ENCODE measurements around the gene RUNX3. TPM values are rescaled to one million over a fixed set of nuclear protein-coding genes. Genes with fewer than 3 reads are reported as not detected.

Gene RUNX3
- total and polyA plus RNA-seq, 4 donors = 1.7 to 9.0 (median 4.5) TPM

DNA sequence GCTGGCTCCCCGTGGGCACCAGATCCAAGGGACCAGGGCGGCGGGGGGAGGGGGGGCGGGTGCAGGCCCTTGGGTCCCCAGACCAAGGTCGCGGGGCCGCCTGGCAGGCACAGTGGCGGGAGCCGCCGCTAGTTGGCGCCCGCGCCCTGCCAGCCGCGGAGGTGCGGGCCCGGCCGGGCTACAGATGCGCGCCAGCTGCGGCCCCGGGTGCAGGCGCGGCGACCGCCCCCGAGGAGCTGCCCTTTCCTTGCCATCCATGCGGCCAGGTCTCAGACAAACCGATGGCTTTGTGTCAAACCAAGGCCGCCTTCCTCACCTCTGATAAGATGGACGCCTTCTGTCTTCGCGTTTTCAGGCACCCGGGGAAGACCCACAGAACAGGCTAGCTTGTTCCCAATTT is 2.2 kb upstream of the RUNX3 start:
- peaks cover 0 to 71% (median 61%) of the 10 kb centered on the region in 3 donors for H3K27me3 ChIP-seq (ENCODE audit: control insufficient read depth in 3 of 3, insufficient read depth in 3 of 3, low read length in 2 of 3)
- peak in 2 of 3 donors; percentile 57 to 69 for DNase-seq
- H3K9me3 ChIP-seq (ENCODE audit: control insufficient read depth in 4 of 4, insufficient read depth in 3 of 4, low read length in 3 of 4) = peaks cover 0 to 4% (median 0%) of the 10 kb centered on the region in 4 donors
- H3K4me1 ChIP-seq (ENCODE audit: control insufficient read depth in 5 of 5, insufficient read depth in 5 of 5, low read length in 5 of 5) = peaks cover 0 to 21% (median 2%) of the 10 kb centered on the region in 5 donors
- TF ChIP-seq, protein P1, sequence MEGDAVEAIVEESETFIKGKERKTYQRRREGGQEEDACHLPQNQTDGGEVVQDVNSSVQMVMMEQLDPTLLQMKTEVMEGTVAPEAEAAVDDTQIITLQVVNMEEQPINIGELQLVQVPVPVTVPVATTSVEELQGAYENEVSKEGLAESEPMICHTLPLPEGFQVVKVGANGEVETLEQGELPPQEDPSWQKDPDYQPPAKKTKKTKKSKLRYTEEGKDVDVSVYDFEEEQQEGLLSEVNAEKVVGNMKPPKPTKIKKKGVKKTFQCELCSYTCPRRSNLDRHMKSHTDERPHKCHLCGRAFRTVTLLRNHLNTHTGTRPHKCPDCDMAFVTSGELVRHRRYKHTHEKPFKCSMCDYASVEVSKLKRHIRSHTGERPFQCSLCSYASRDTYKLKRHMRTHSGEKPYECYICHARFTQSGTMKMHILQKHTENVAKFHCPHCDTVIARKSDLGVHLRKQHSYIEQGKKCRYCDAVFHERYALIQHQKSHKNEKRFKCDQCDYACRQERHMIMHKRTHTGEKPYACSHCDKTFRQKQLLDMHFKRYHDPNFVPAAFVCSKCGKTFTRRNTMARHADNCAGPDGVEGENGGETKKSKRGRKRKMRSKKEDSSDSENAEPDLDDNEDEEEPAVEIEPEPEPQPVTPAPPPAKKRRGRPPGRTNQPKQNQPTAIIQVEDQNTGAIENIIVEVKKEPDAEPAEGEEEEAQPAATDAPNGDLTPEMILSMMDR (IDR thresholded peaks at IDR 0.05; ENCODE audit: control extremely low read depth, extremely low read depth) = peak; percentile 48
- peak; percentile 54 for ATAC-seq (ENCODE audit: insufficient read depth, low FRiP score)
- no peaks in the 10 kb centered on the region for H3K36me3 ChIP-seq (ENCODE audit: control insufficient read depth in 4 of 4, insufficient read depth in 4 of 4, low read length in 4 of 4)
- WGBS, 2 donors = 4 to 5% methylated on average over 31 to 34 of the region's 34 CpGs
- H3K9ac ChIP-seq (ENCODE audit: insufficient read depth in 1 of 2, low read length in 2 of 2) = no peak overlapping the region
- no peak overlapping the region for H3K4me3 ChIP-seq
- no peak overlapping the region for H3K27ac ChIP-seq (ENCODE audit: low read depth in 1 of 2, low read length in 1 of 2)

DNA sequence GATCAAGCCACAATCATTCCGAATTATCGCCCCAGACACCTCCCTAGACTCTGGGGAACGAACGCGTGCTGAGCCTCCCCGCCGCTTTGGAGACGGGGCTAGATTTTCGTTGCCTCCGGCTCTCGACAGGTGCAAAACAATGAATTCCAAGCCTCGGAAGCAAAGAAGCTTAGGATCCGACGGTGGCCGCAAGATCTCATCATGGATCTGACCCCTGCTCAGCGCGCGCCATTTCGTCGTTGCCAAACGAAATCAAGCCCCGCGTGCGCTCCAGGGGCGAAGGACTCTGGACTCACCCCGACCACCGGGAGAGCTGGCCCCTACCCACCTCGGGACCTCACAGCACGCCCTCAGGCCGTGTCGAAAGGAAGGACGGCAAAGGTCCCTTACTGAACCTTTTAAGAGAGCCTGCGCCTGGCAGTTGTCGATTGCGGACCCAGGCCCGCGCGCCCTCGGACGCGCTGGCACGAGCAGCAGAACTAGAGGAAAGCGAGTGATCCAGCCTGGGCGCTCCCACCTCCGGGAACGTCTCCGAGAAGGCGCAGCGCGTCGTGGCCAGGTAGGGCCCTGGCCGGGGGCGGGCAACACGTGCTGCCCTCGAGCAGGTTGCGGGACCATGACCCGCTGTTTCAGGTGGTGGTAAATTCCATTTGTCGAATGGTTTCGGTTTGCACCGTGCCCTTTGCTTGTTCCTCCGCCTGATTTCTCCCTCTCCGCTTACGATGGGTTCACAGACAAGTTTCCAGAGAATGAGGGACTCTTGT is 1.6 kb upstream of the RUNX3 start:
- Histone ChIP-seq H3K4me1 (ENCODE audit: control insufficient read depth in 5 of 5, insufficient read depth in 5 of 5, low read length in 5 of 5) (peaks cover 0 to 21% (median 5%) of the 10 kb centered on the region in 5 donors), H3K9ac (ENCODE audit: insufficient read depth in 1 of 2, low read length in 2 of 2) (no peak overlapping the region), H3K27me3 (ENCODE audit: control insufficient read depth in 3 of 3, insufficient read depth in 3 of 3, low read length in 2 of 3) (peaks cover 0 to 78% (median 66%) of the 10 kb centered on the region in 3 donors), H3K36me3 (ENCODE audit: control insufficient read depth in 4 of 4, insufficient read depth in 4 of 4, low read length in 4 of 4) (no peaks in the 10 kb centered on the region), H3K4me3 (no peak overlapping the region), H3K27ac (ENCODE audit: low read depth in 1 of 2, low read length in 1 of 2) (no peak overlapping the region), H3K9me3 (ENCODE audit: control insufficient read depth in 4 of 4, insufficient read depth in 3 of 4, low read length in 3 of 4) (peaks cover 0 to 4% (median 0%) of the 10 kb centered on the region in 4 donors)
- ATAC-seq (ENCODE audit: insufficient read depth, low FRiP score) (no peak), DNase-seq (peak in 1 of 3 donors; percentile 29)
- TF ChIP-seq, protein P1 (IDR thresholded peaks at IDR 0.05; ENCODE audit: control extremely low read depth, extremely low read depth) = no peak
- 38 to 59% methylated on average over 62 to 63 of the region's 63 CpGs for WGBS, 2 donors

DNA sequence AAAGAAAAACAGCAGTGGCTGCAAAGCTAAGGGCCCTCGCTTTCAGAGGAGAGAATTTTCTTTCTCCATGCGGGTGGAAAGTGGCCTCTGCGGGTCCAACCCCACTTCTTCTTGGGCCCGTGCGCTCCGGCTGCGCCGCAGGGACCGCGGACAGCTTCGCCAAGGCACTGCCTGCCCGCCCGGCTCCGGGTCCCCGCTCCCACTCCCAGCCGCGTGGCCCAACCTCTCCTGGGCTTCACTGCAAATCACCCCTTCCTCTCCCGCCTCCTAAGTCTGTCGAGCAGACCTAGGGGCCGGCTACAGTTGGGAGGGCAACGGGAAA is 1.0 kb upstream of the RUNX3 start:
- DNase-seq = no peak
- H3K27ac ChIP-seq (ENCODE audit: low read depth in 1 of 2, low read length in 1 of 2) = no peak overlapping the region

More for the DNA sequence above, 1.0 kb upstream of the RUNX3 start:
- H3K36me3 ChIP-seq (ENCODE audit: control insufficient read depth in 4 of 4, insufficient read depth in 4 of 4, low read length in 4 of 4) = no peaks in the 10 kb centered on the region
- 43 to 76% methylated on average over 21 of the region's 21 CpGs for WGBS, 2 donors
- peaks cover 0 to 21% (median 5%) of the 10 kb centered on the region in 5 donors for H3K4me1 ChIP-seq (ENCODE audit: control insufficient read depth in 5 of 5, insufficient read depth in 5 of 5, low read length in 5 of 5)
- ATAC-seq (ENCODE audit: insufficient read depth, low FRiP score) = no peak
- no peak overlapping the region for H3K9ac ChIP-seq (ENCODE audit: insufficient read depth in 1 of 2, low read length in 2 of 2)
- peaks cover 0 to 4% (median 0%) of the 10 kb centered on the region in 4 donors for H3K9me3 ChIP-seq (ENCODE audit: control insufficient read depth in 4 of 4, insufficient read depth in 3 of 4, low read length in 3 of 4)
- peaks cover 0 to 77% (median 71%) of the 10 kb centered on the region in 3 donors for H3K27me3 ChIP-seq (ENCODE audit: control insufficient read depth in 3 of 3, insufficient read depth in 3 of 3, low read length in 2 of 3)
- no peak overlapping the region for H3K4me3 ChIP-seq
- TF ChIP-seq, protein P1 (IDR thresholded peaks at IDR 0.05; ENCODE audit: control extremely low read depth, extremely low read depth) = no peak
